HG02884 (cell line): Measurements from ENCODE around the gene C2orf66.

Experiments used
- ATAC-seq: cut with Tn5 transposase; IDR thresholded peaks from one replicate; pipeline ENCODE4 v1.9.1; 2021; ENCODE audit warnings: mild to moderate bottlenecking, moderate library complexity; ENCODE audit not compliant: unreplicated experiment

The C2orf66 gene

GRCh38 chr2:196809260-196809659 is at the start of gene C2orf66:
C2orf66 (minus strand) TSS chr2:196809355; CDS start chr2:196809336, 19 bp downstream.
- ATAC-seq: no peak

GRCh38 chr2:196854629-196855028 is 45.5 kb upstream of the C2orf66 start:
- ATAC-seq: no peak

- no peak for ATAC-seq
Observed at GRCh38 chr2:196853301-196854087, 44.3 kb upstream of the C2orf66 start.

GRCh38 chr2:196851088-196851487 is 41.9 kb upstream of the C2orf66 start:
- ATAC-seq: no peak

GRCh38 chr2:196849895-196850294 is 40.7 kb upstream of the C2orf66 start:
- ATAC-seq: no peak

GRCh38 chr2:196846295-196846694 is 37.1 kb upstream of the C2orf66 start:
- ATAC-seq: no peak

- no peak for ATAC-seq
Observed at GRCh38 chr2:196845371-196845770, 36.2 kb upstream of the C2orf66 start.

GRCh38 chr2:196840171-196840570 is 31.0 kb upstream of the C2orf66 start:
- no peak for ATAC-seq

GRCh38 chr2:196839574-196839973 is 30.4 kb upstream of the C2orf66 start:
- no peak for ATAC-seq

GRCh38 chr2:196836440-196836839 is 27.3 kb upstream of the C2orf66 start:
- no peak for ATAC-seq

GRCh38 chr2:196830701-196831100 is 21.5 kb upstream of the C2orf66 start:
- ATAC-seq: no peak

- ATAC-seq: no peak
Observed at GRCh38 chr2:196827356-196827755, 18.2 kb upstream of the C2orf66 start.

- ATAC-seq: no peak
Observed at GRCh38 chr2:196823750-196824522, 14.8 kb upstream of the C2orf66 start.

- ATAC-seq: no peak
Observed at GRCh38 chr2:196821195-196821594, 12.0 kb upstream of the C2orf66 start.

GRCh38 chr2:196808083-196808665 is 981 bp downstream of the C2orf66 start:
- no peak for ATAC-seq

GRCh38 chr2:196804381-196804780 is 4.8 kb downstream of the C2orf66 start:
- no peak for ATAC-seq

GRCh38 chr2:196802401-196802800 is 6.8 kb downstream of the C2orf66 start:
- ATAC-seq: no peak

- ATAC-seq: no peak
Observed at GRCh38 chr2:196801674-196802261, 7.4 kb downstream of the C2orf66 start.

- ATAC-seq: peak; percentile 18
Observed at GRCh38 chr2:196798980-196799379, 10.2 kb downstream of the C2orf66 start.

GRCh38 chr2:196792865-196793264 is 16.3 kb downstream of the C2orf66 start:
- ATAC-seq: no peak

GRCh38 chr2:196783431-196784094 is 25.6 kb downstream of the C2orf66 start:
- peak; percentile 77 for ATAC-seq
